Stimulated activated CD8-positive, alpha-beta memory T cell treated with anti-CD3 and anti-CD28 coated beads, Interleukin-4, amount 100 ng/mL, for 24 hours (primary cell): ENCODE measurements around the gene NT5C1B.

Source experiments
- DNase-seq: peaks from one replicate; pipeline ENCODE4 v3.0.0-alpha.2; 2020; ENCODE audit warnings: low read depth

The NT5C1B gene

DNA sequence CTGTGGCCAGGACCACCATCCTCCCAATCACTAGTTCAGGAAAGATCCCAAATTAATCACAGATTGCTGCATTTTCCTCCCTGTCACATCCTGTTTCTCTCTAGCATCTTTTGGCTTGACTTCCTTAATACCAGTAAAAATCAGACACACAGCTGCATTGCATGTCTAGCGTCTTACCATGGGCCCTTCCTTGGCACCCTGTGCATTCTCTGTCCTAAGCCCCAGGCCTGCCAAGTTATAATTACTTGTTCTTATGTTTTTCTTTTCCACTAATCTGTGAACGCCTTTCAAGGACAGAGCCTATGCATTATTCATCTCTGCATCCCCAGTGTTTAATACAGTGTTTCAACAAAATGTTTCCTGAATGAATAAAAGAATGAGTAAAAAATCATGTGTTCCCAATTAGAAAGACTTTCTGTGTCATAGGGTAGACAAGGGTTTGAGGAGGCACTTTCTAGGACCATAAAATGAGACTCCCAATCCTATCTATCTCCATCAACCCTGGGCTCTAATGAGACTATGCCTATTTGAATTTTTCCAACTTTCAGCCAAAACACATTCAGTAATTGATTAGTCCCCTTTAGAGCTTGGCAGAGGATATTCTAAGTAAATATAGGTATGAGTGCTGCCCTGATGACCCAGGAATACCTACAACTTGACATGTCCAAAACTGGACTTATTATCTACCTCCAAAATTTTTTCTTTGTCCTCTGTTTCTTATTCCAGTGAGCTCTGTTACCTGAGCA is 10.3 kb upstream of the NT5C1B start:
- DNase-seq, result no peak

DNA sequence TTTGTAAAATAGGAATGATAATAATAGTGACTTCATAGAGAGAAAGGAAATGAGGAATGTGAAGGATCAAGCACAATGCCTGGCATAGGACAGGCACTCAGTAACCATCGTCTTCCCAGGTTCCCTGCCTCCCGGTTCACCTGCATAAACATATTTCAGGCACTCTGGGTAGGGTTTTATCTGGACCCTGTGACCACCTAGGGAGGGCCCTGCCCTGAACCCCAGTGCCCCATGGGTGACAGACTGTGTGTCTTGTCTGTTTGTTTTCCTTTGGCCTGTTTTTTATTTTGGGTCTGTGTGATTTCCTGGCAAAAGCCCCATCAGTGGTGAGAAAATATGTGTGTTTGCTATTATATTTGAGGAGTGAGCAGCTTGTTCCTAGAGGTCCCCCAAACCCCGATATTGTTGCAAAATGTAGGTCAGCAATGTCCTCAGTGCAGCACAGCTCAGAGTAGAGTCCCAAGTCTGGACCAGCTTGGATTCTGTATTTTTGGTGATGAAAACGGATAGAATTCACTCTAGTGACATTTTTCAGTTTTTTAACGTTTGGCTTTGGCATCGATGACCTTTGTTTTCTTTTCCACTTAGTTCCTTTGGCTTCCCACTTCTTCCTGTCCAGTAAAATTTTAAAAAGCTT is 9.6 kb upstream of the NT5C1B start:
- DNase-seq, result no peak

DNA sequence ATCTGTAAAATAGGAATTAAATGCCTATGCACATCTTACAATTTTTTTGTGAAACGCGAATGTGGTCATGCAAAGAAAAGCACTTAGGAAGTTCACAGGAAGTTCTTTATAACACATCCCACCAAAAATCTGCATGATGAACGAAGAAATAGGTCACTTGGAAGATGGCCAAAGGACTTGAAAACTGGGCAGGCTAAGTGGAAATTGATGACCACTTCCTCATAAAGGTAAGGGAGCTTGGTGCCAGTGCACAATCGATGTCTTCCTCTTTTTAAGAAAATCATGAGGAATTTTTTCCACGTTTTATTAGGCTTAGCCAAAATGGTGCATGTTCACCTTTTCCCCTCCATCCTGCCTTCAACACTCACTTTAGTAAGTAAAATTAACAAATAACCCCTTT is 8.2 kb upstream of the NT5C1B start:
- no peak for DNase-seq

DNA sequence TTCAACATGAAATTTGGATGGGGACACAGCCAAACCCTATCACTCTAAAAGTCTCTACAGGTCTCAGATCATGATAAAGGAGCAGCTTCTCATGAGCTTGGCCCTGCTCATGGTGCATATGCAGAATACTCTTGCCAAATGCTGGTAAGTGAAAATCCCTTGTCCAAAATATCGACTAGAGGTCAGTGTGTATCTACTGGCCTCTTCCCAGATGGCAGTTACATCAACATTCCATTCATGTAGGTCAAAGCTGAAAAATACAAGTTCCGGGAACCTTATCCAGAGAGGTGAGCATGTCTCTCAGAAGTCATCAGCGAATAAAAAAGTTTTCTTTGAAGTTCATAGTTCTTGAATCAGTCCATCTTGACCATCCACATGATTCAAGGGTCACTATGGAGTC is 7.6 kb upstream of the NT5C1B start:
- DNase-seq, result no peak

- no peak for DNase-seq
These were observed 4.1 kb upstream of the NT5C1B start for GRCh38 chr2:18593496-18593895.

GRCh38 chr2:18592372-18592771 is 3.0 kb upstream of the NT5C1B start:
- DNase-seq, result no peak

GRCh38 chr2:18588802-18589201 is 567 bp downstream of the NT5C1B start:
- no peak for DNase-seq

DNA sequence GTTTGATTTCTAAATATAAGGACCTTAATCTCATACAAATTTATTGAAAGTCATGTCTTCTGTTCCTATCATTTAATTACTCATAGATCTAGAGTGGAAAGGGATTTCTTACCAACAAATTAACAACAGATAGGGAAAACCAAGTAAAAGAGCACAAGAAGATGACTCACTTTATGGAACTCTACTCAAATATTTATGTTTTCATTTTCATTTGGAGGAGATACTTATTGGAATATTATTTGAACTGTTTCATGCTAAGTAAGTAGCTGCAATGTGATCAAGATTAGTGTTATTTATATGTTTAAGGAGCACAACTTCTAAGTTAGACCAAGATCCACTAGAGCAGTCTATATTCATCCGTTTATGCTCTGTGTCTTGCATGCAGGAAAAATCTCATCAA is 1.3 kb downstream of the NT5C1B start:
- DNase-seq, result no peak

- DNase-seq, result no peak
These were observed 3.8 kb downstream of the NT5C1B start for GRCh38 chr2:18585526-18585925.

- no peak for DNase-seq
These were observed 4.8 kb downstream of the NT5C1B start for GRCh38 chr2:18584608-18584954.

DNA sequence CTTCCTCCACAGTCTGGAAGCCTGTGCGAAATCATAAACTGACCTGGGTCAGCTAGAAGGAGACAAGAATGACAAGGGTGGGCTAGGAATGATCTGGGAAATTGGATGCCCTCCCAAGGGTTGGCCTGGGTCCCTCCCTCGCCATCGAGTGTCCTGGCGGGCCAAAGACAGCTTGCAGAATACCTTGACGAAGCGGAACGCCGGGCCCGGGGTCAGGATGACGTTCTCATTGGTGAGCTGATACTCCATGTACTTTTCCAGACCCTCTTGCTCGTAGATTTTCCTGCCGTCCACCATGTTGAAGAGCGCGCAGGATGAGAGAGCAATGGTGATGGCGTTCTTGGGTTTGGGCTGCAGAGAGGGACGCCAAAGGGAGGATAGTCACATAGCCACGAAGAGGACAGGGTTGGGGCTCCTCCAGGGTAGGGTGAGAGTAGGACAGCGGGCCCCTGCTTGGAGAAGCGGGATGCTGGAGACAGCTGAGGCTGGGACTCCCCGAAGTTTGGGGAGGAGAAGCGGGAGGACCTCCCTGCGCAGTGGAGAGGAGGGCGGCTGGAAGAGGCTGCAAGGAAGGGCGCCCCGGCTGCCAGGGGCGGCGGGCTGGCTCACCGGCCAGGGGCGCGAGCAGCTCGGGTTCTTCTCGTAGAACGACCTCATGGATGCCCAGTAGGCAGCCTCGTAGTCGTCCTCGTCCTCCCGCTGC is 5.3 kb downstream of the NT5C1B start:
- DNase-seq, result no peak

GRCh38 chr2:18580606-18581005 is 8.8 kb downstream of the NT5C1B start:
- DNase-seq, result no peak

- DNase-seq, result no peak
These were observed 11.3 kb downstream of the NT5C1B start for GRCh38 chr2:18578033-18578432.

GRCh38 chr2:18566145-18566769 is 23.1 kb downstream of the NT5C1B start:
- no peak for DNase-seq

DNA sequence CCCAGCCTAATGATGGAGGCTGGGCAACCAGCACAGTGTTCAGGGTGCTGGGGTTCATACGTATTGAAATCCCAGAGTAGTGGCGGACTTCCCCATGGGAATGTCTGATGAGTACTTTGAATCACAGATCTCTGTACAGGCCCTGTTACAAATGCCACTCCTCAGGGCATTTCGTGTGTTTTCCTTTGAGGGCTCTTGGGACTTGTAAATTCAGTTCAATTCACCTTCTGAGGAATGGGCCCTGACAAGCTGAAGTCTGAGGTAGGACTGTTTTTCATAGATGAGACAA is 28.6 kb downstream of the NT5C1B start:
- no peak for DNase-seq

GRCh38 chr2:18560031-18560796 is 29.2 kb downstream of the NT5C1B start, which contains the start of gene RDH14:
Gene RDH14, minus strand, starts transcription at chr2:18560653. Its CDS starts 81 bp downstream, at chr2:18560572.
- DNase-seq, result peak; percentile 89

DNA sequence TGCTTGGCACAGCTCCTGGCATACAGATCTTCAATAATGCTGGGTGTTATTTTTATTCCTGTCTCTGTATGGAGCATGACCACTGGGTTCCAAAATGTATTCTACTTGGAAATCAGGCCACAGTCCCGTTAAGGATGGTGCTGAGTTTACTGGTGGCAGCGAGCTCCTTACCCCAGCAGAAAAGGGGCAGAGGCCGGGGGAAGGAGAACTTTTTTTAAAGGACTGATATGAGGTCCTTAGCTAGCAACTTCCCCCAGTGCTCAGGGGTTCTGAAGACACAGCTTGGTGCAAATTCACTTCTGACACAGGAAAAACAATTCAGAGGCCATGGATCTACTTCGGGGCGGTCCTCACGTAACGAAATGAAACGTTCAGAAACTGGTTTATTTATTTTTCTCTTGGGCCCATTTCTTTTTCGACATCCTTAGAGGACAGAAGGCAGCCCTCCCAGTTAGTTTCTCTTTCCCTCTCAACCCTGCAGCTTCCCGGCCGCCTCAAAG is 29.8 kb downstream of the NT5C1B start:
- no peak for DNase-seq

GRCh38 chr2:18558458-18558857 is 30.9 kb downstream of the NT5C1B start:
- no peak for DNase-seq

DNA sequence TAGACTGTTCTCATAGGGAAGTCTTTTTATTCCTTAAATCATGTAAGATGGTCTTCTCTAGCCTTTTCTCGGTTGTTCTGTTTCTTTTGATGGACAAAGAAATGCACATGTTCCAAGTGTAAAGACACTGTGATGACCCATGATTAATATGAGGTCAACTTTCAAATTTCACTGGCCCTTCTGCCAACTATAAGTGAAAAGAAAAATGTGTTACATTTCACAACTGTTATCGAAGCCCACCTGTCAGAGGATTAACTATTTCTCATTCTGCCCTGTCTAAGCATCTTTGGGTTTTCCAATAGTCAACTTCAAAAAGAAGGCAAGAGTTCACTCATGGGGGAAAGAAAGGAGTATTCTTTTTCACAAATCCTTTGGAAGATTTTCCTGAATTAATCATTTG is 32.2 kb downstream of the NT5C1B start:
- no peak for DNase-seq

DNA sequence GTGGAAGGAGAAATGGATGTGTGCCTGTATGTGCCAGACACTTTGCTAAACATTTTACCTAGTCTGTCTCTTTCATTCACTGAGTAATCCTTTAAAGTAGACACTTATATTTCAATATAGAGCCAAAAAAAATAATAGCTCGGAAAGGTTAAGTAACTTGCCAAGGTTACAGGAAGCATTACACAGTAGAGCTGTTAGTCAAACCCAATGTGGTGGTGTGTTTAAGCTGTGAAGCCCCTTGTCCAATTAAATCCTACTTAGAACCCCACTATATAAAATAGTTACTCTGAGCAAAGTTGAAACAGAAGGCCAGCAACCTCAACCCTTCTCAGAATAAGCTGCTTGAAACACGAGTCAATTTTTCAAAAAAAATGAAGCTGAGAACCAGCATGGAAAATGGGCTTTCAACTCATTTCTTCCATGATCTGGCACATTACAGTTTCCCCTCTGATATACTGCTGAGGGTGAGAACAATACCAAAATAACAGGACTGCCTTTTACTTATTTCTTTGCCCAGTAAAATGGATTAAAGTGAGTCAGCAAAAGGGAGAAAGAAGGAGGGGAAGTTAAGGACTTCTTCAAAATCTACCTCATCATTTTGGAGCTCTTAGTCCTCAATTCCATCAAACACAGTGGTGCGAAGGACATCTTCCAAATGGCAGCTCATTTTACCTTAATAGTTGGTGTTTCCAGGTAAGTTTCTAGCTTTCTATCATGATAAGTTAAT is 36.9 kb downstream of the NT5C1B start:
- no peak for DNase-seq

GRCh38 chr2:18551623-18552022 is 37.7 kb downstream of the NT5C1B start:
- DNase-seq, result no peak
